ENCODE results near the gene SLC26A5.

SLC26A5 gene

GRCh38 chr7:103380395-103381191 lies 65.4 kb downstream of the SLC26A5 start:
- Histone ChIP-seq H3K36me3 (ENCODE audit: control insufficient read depth in 1 of 2, insufficient read depth in 2 of 2, low read length in 2 of 2) (no peaks in the 10 kb centered on the region), H4K91ac (ENCODE audit: low read depth, low read length) (no peak overlapping the region), H3K79me2 (ENCODE audit: control insufficient read depth, insufficient read depth, low read length, poor library complexity) (no peaks in the 10 kb centered on the region), H3K27me3 (ENCODE audit: insufficient read depth, low read length) (no peaks in the 10 kb centered on the region), H3K23ac (ENCODE audit: low read length) (peak overlapping the region; percentile 24), H3K4me3 (ENCODE audit: low read depth, low read length) (no peak overlapping the region), H3K4me1 (ENCODE audit: control insufficient read depth in 1 of 2, insufficient read depth in 2 of 2, low read length in 2 of 2) (no peaks in the 10 kb centered on the region), H3K27ac (ENCODE audit: low read depth, low read length) (no peak overlapping the region), H2AFZ (ENCODE audit: insufficient read depth, low read length, poor library complexity) (no peak overlapping the region), H3K4ac (ENCODE audit: low read depth, low read length) (no peak overlapping the region), H2AK5ac (ENCODE audit: low read length) (no peak overlapping the region), H3K9me3 (ENCODE audit: insufficient read depth, low read depth, low read length) (peaks cover 2% of the 10 kb centered on the region), H2BK12ac (ENCODE audit: low read length) (no peak overlapping the region), H2BK5ac (ENCODE audit: low read depth, low read length, poor library complexity) (no peak overlapping the region), H3K79me1 (ENCODE audit: low read length) (no peaks in the 10 kb centered on the region), H3K18ac (ENCODE audit: low read length) (no peak overlapping the region), H3K14ac (ENCODE audit: low read length) (no peak overlapping the region), H3K4me2 (ENCODE audit: low read length) (no peak overlapping the region), H2BK120ac (ENCODE audit: insufficient read depth, low read length, poor library complexity) (no peak overlapping the region), H4K8ac (ENCODE audit: low read depth, low read length) (no peak overlapping the region), H4K12ac (ENCODE audit: low read depth, low read length) (no peak overlapping the region), H3K9ac (ENCODE audit: low read length) (no peak overlapping the region)
- peak in 1 of 2 donors; percentile 23 for DNase-seq
- WGBS (ENCODE audit: extremely low coverage, insufficient coverage, insufficient read length): 100% methylated on average over 2 of the region's 5 CpGs

DNA sequence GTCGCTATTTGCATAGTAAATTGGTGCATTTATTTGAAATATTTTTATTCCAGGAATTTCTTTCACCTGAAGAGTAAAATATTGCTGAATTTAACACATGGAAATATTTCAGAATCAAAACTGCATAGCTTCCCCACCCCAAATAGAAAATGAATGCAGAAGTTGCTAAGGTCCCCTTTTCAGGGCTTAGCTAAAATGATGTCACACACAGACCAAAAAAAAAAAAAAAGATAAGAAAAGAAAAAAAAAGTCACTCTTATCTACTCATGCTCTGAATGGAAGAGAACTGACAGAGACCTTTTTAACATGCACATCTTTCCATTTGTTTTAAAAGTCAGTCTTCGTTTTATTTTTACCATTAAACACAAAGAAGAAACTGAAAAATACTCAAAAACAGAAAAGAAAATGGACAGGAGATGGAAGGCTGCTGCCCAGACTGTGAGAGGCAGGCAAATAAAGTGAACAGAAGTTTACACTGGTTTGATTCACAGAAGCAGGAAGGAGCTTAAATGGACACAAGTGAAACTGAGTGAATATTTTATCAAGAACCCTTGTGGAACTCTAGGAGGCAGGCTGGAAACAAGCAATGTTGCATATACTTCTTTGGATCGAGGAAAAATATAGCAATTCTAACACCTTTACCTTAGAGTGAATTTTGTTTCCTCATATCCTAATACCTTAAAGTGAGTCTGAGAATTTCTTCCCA lies 66.6 kb downstream of the SLC26A5 start:
- Histone ChIP-seq H4K8ac (ENCODE audit: low read depth, low read length) (no peak overlapping the region), H3K14ac (ENCODE audit: low read length) (no peak overlapping the region), H2BK5ac (ENCODE audit: low read depth, low read length, poor library complexity) (no peak overlapping the region), H3K4ac (ENCODE audit: low read depth, low read length) (no peak overlapping the region), H2BK12ac (ENCODE audit: low read length) (no peak overlapping the region), H3K9me3 (ENCODE audit: insufficient read depth, low read depth, low read length) (peaks cover 2% of the 10 kb centered on the region), H4K91ac (ENCODE audit: low read depth, low read length) (no peak overlapping the region), H3K27ac (ENCODE audit: low read depth, low read length) (no peak overlapping the region), H2AFZ (ENCODE audit: insufficient read depth, low read length, poor library complexity) (no peak overlapping the region), H3K4me3 (ENCODE audit: low read depth, low read length) (no peak overlapping the region), H3K27me3 (ENCODE audit: insufficient read depth, low read length) (no peaks in the 10 kb centered on the region), H3K18ac (ENCODE audit: low read length) (no peak overlapping the region), H3K4me1 (ENCODE audit: control insufficient read depth in 1 of 2, insufficient read depth in 2 of 2, low read length in 2 of 2) (no peaks in the 10 kb centered on the region), H4K12ac (ENCODE audit: low read depth, low read length) (no peak overlapping the region), H3K4me2 (ENCODE audit: low read length) (no peak overlapping the region), H3K79me2 (ENCODE audit: control insufficient read depth, insufficient read depth, low read length, poor library complexity) (no peaks in the 10 kb centered on the region), H3K23ac (ENCODE audit: low read length) (no peak overlapping the region), H2AK5ac (ENCODE audit: low read length) (no peak overlapping the region), H3K36me3 (ENCODE audit: control insufficient read depth in 1 of 2, insufficient read depth in 2 of 2, low read length in 2 of 2) (no peaks in the 10 kb centered on the region), H3K79me1 (ENCODE audit: low read length) (no peaks in the 10 kb centered on the region), H2BK120ac (ENCODE audit: insufficient read depth, low read length, poor library complexity) (no peak overlapping the region), H3K9ac (ENCODE audit: low read length) (no peak overlapping the region)
- WGBS (ENCODE audit: extremely low coverage, insufficient coverage, insufficient read length): no CpG with 5 or more reads among the region's 3 CpGs
- DNase-seq: no peak

DNA sequence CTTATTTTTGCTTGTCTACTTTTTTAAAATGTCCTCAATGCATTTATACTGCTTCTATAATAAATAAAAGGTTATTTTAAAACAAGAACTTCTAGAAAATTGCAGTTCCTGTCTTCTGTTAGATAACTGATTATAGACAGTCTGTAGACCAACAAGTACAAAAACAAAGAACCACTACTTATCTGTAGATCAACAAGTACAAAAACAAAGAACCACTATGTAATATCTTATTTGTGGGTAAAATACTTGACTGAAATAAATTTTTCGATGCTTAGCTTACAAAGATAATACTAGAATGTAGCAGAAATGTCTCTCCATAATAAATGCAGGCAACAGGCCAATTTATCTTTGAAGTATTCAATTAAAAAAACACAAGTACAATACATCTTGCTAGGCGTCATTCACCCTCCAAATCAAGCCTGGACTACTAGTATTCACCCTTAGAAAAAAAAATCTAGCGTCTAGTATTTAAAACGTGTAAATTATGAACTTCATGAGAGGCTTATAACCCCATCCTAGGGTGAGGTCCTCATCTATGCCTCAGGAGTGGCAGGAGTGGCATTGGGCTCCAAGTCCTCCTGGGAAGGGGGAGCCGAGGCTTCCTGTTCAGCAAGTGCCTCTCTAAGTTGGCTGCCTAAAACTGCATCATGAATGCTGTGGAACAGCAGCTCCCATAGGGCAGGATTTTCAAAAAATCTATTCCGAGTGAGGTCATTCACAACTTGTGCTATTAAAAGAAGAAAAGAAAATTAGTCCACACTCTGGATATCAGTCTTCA lies 72.0 kb downstream of the SLC26A5 start:
- no peak for DNase-seq
- H3K79me1 ChIP-seq (ENCODE audit: low read length): no peaks in the 10 kb centered on the region
- H4K91ac ChIP-seq (ENCODE audit: low read depth, low read length): no peak overlapping the region
- H4K12ac ChIP-seq (ENCODE audit: low read depth, low read length): no peak overlapping the region
- H3K36me3 ChIP-seq (ENCODE audit: control insufficient read depth in 1 of 2, insufficient read depth in 2 of 2, low read length in 2 of 2): no peaks in the 10 kb centered on the region
- H3K4me1 ChIP-seq (ENCODE audit: control insufficient read depth in 1 of 2, insufficient read depth in 2 of 2, low read length in 2 of 2): no peaks in the 10 kb centered on the region
- H3K4me3 ChIP-seq (ENCODE audit: low read depth, low read length): no peak overlapping the region
- H3K27me3 ChIP-seq (ENCODE audit: insufficient read depth, low read length): no peaks in the 10 kb centered on the region
- no peak overlapping the region for H3K4me2 ChIP-seq (ENCODE audit: low read length)
- H2AK5ac ChIP-seq (ENCODE audit: low read length): no peak overlapping the region
- H3K79me2 ChIP-seq (ENCODE audit: control insufficient read depth, insufficient read depth, low read length, poor library complexity): no peaks in the 10 kb centered on the region
- no peaks in the 10 kb centered on the region for H3K9me3 ChIP-seq (ENCODE audit: insufficient read depth, low read depth, low read length)
- H3K14ac ChIP-seq (ENCODE audit: low read length): no peak overlapping the region
- H3K9ac ChIP-seq (ENCODE audit: low read length): no peak overlapping the region
- H3K23ac ChIP-seq (ENCODE audit: low read length): no peak overlapping the region
- no peak overlapping the region for H2BK12ac ChIP-seq (ENCODE audit: low read length)
- no CpG with 5 or more reads among the region's 6 CpGs for WGBS (ENCODE audit: extremely low coverage, insufficient coverage, insufficient read length)
- H2AFZ ChIP-seq (ENCODE audit: insufficient read depth, low read length, poor library complexity): no peak overlapping the region
- no peak overlapping the region for H2BK120ac ChIP-seq (ENCODE audit: insufficient read depth, low read length, poor library complexity)
- no peak overlapping the region for H3K18ac ChIP-seq (ENCODE audit: low read length)
- H3K27ac ChIP-seq (ENCODE audit: low read depth, low read length): no peak overlapping the region
- H4K8ac ChIP-seq (ENCODE audit: low read depth, low read length): no peak overlapping the region
- H3K4ac ChIP-seq (ENCODE audit: low read depth, low read length): no peak overlapping the region
- no peak overlapping the region for H2BK5ac ChIP-seq (ENCODE audit: low read depth, low read length, poor library complexity)

DNA sequence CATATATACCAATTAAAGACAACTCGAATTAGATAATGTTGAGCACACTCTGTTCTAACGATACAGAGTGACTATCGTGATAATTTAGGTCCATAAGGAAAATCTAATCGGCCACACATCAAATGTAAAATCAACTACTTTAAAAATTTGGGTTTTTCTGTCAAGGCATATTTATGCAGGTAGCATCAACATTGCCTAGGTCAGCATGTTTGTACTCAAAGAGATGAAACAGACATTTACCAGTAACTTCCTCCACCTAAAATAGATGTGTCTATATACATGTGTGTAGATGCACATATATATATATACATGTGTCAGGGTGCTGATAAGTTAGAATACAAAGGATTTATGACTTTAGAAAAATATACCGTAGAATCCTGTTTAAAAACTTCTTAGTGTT lies 76.6 kb downstream of the SLC26A5 start:
- Histone ChIP-seq H2AK5ac (ENCODE audit: low read length) (no peak overlapping the region), H3K4me3 (ENCODE audit: low read depth, low read length) (no peak overlapping the region), H4K12ac (ENCODE audit: low read depth, low read length) (no peak overlapping the region), H3K36me3 (ENCODE audit: control insufficient read depth in 1 of 2, insufficient read depth in 2 of 2, low read length in 2 of 2) (peaks cover 8 to 21% of the 10 kb centered on the region in 2 experiments), H3K18ac (ENCODE audit: low read length) (no peak overlapping the region), H3K9me3 (ENCODE audit: insufficient read depth, low read depth, low read length) (no peaks in the 10 kb centered on the region), H3K9ac (ENCODE audit: low read length) (no peak overlapping the region), H2BK120ac (ENCODE audit: insufficient read depth, low read length, poor library complexity) (no peak overlapping the region), H3K4me1 (ENCODE audit: control insufficient read depth in 1 of 2, insufficient read depth in 2 of 2, low read length in 2 of 2) (no peaks in the 10 kb centered on the region), H3K4me2 (ENCODE audit: low read length) (no peak overlapping the region), H2BK12ac (ENCODE audit: low read length) (no peak overlapping the region), H3K23ac (ENCODE audit: low read length) (no peak overlapping the region), H3K79me1 (ENCODE audit: low read length) (no peaks in the 10 kb centered on the region), H3K79me2 (ENCODE audit: control insufficient read depth, insufficient read depth, low read length, poor library complexity) (no peaks in the 10 kb centered on the region), H4K8ac (ENCODE audit: low read depth, low read length) (no peak overlapping the region), H2AFZ (ENCODE audit: insufficient read depth, low read length, poor library complexity) (no peak overlapping the region), H3K14ac (ENCODE audit: low read length) (no peak overlapping the region), H3K27me3 (ENCODE audit: insufficient read depth, low read length) (no peaks in the 10 kb centered on the region), H3K4ac (ENCODE audit: low read depth, low read length) (no peak overlapping the region), H3K27ac (ENCODE audit: low read depth, low read length) (no peak overlapping the region), H4K91ac (ENCODE audit: low read depth, low read length) (no peak overlapping the region), H2BK5ac (ENCODE audit: low read depth, low read length, poor library complexity) (no peak overlapping the region)
- WGBS (ENCODE audit: extremely low coverage, insufficient coverage, insufficient read length): no CpG with 5 or more reads among the region's 5 CpGs
- no peak for DNase-seq
